Lower leg skin (tissue), 4 donors: ENCODE results near the gene LRBA. TPM values are rescaled to one million over a fixed set of nuclear protein-coding genes. Genes with fewer than 3 reads are reported as not detected.

ENCODE experiments used
- DNase-seq, 2 donors: peaks; one replicate each; pipeline ENCODE4 v3.0.0-alpha.2; 2019; ENCODE audit warnings: low spot score in 2 of 2
- H3K4me3 ChIP-seq: fragments of 200-600 bp; sonication (generic); 2 replicates; pipeline ENCODE4 v1.5.1; 2017; ENCODE audit warnings: mild to moderate bottlenecking, low read depth; ENCODE audit not compliant: poor library complexity, severe bottlenecking
- CTCF ChIP-seq, 3 donors: fragments of 450-650 bp; IDR thresholded peaks; one replicate each; pipeline ENCODE4 v1.5.1; 2016; ENCODE audit warnings: antibody characterized with exemption in 3 of 3, mild to moderate bottlenecking in 3 of 3, moderate library complexity in 2 of 3
- POLR2A ChIP-seq, 2 donors: fragments of 450-650 bp; IDR thresholded peaks; one replicate each; pipeline ENCODE4 v1.6.1; 2016 to 2017; ENCODE audit warnings: antibody characterized with exemption in 2 of 2, mild to moderate bottlenecking in 1 of 2, moderate library complexity in 1 of 2
- WGBS, 2 donors: methylation state at CpG; one replicate each; pipeline ENCODE4 v1.1.5; 2018; 5-methylcytosine and 5-hydroxymethylcytosine counted together
- intact Hi-C: fragments of 100-400 bp; cut with DNase I; formaldehyde crosslinking; loops from one replicate; pipeline ENCODE4 v1.15.0; 2023; ENCODE audit warnings: low total_unique reads
- total RNA-seq, 4 donors: library from RNA; depleted of rRNA; stranded (reverse); fragments of >200 nt; gene quantifications; one replicate each; pipeline ENCODE4 v1.1.0, GENCODE V29; 2016

LRBA gene
- total RNA-seq, 4 donors from 2014 or later: 71.9 to 86.8 (median 75.0) TPM

GRCh38 chr4:150978738-150979575 lies 36.1 kb downstream of the LRBA start:
- H3K4me3 ChIP-seq: no peak overlapping the region
- TF ChIP-seq CTCF (IDR thresholded peaks at IDR 0.05) (no peak), POLR2A (IDR thresholded peaks at IDR 0.05) (no peak)
- DNase-seq: no peak
- 97 to 98% methylated on average over 3 of the region's 3 CpGs for WGBS, 2 donors
- intact Hi-C loops: no loop called here

- no peak overlapping the region for H3K4me3 ChIP-seq
- no peak for DNase-seq
- intact Hi-C loops: no loop called here
- WGBS, 2 donors: 83 to 84% methylated on average over 11 of the region's 11 CpGs
- TF ChIP-seq POLR2A (IDR thresholded peaks at IDR 0.05) (no peak), CTCF (IDR thresholded peaks at IDR 0.05) (no peak)
Measured at GRCh38 chr4:150976478-150977118, 38.5 kb downstream of the LRBA start.

GRCh38 chr4:150974750-150975149 lies 40.3 kb downstream of the LRBA start:
- TF ChIP-seq POLR2A (IDR thresholded peaks at IDR 0.05) (no peak), CTCF (IDR thresholded peaks at IDR 0.05) (no peak)
- intact Hi-C loops: no loop called here
- no peak overlapping the region for H3K4me3 ChIP-seq
- WGBS, 2 donors: 82 to 83% methylated on average over 1 of the region's 1 CpG
- no peak for DNase-seq

- no peak for DNase-seq
- TF ChIP-seq POLR2A (IDR thresholded peaks at IDR 0.05) (no peak), CTCF (IDR thresholded peaks at IDR 0.05) (no peak)
- H3K4me3 ChIP-seq: no peak overlapping the region
- intact Hi-C loops: no loop called here
- 86 to 92% methylated on average over 1 of the region's 1 CpG for WGBS, 2 donors
Measured at GRCh38 chr4:150974252-150974640, 40.8 kb downstream of the LRBA start.

- H3K4me3 ChIP-seq: no peak overlapping the region
- TF ChIP-seq CTCF (IDR thresholded peaks at IDR 0.05) (no peak), POLR2A (IDR thresholded peaks at IDR 0.05) (no peak)
- intact Hi-C loops: no loop called here
- DNase-seq: no peak
- WGBS, 2 donors: 80 to 82% methylated on average over 6 of the region's 6 CpGs
Measured at GRCh38 chr4:150973626-150974251, 41.3 kb downstream of the LRBA start.
